Renal cortex interstitium (tissue), 11 donors: Measurements from ENCODE around the gene LRP8. TPM values are rescaled to one million over a fixed set of nuclear protein-coding genes. Genes with fewer than 3 reads are reported as not detected.
A peak's percentile ranks its signal among the peaks of the same experiment; 100 is the strongest.

Source experiments
- DNase-seq, 11 donors: peaks; one replicate each; pipeline ENCODE4 v3.0.0-alpha.2; 2013; ENCODE audit warnings: low read depth in 9 of 11, low spot score in 4 of 11; ENCODE audit errors: extremely low read depth in 1 of 11
- polyA plus RNA-seq, 3 donors: library from polyadenylated mRNA; unstranded; fragments of 120-200 nt; gene quantifications; one replicate each; pipeline ENCODE4 v1.2.1, GENCODE V29; 2013; ENCODE audit not compliant: insufficient read length in 3 of 3

LRP8 gene
- polyA plus RNA-seq, 3 donors: 5.7 to 6.9 (median 6.6) TPM

- DNase-seq: no peak
Observed at GRCh38 chr1:53257454-53258081, 70.3 kb downstream of the LRP8 start.

DNA sequence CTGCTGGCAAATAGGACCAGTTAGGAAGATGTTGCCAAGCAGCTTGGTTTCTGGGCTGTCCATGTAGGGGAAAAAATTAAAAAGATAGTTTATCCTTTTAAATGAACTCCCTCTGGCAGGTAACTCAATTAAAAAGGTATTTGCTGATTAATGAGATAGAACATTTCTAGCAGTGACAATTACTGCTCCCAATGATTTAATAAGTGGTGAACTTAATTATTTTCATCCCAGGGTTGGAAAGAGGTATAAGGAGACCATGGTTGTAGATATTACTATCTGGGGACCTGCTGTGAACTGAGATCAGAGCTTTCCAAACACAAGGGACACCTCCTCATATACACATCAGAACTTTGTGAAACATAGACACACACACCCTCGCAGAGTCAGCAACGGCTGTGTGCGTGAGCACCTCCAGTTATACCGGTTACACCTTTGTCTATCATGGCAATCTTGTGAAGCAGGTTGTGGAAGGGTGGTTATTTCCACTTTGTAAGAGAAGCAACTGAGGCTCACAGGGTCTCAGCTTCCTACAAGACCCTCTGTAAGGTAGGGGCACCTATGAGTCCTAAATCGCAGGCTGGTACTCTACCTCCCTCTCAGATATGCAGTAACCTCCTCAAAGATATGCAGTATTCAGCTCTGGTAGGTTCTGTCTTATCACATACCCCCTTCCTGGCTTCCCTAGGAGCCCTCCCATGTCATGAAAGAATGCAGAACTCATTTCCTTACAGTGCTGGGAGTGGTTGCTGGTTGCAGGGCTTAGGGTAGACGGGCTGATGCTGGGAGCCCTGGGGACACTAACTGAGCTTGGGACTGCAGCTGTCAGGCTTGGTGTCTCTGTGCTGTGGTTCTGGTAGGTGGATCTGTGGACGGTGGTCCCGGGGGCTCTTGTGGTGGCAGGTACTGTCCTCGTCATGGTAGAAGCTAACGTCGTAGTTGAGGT lies 71.1 kb downstream of the LRP8 start:
- no peak for DNase-seq

GRCh38 chr1:53255031-53255430 lies 72.8 kb downstream of the LRP8 start:
- DNase-seq: no peak

- DNase-seq: no peak
Observed at GRCh38 chr1:53254011-53254640, 73.7 kb downstream of the LRP8 start.

- DNase-seq: no peak
Observed at GRCh38 chr1:53250325-53250724, 77.5 kb downstream of the LRP8 start.

DNA sequence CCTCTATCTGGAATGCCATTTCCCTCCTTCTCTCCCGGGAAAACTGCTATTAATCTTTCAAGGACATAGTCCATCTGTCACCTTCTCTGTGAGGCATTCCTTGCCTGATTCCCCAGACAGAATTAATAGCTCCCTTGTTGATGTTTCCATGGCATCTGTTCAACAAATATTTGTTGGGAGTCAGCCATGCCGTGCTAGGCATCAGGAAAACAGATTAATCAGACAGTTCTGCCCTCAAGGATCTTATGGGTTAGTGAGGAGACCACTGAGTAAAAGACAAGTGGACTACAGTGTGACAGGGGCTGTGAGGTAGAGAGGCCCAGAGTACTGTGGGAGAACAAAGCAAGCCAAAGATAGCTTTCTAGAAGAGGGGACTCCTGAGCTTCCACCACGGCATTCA lies 78.2 kb downstream of the LRP8 start:
- DNase-seq: peak in 1 of 11 donors; percentile 25

- no peak for DNase-seq
Observed at GRCh38 chr1:53246261-53247134, 81.4 kb downstream of the LRP8 start.

GRCh38 chr1:53244141-53244540 lies 83.7 kb downstream of the LRP8 start:
- DNase-seq: no peak

GRCh38 chr1:53242381-53242780 lies 85.5 kb downstream of the LRP8 start:
- no peak for DNase-seq

DNA sequence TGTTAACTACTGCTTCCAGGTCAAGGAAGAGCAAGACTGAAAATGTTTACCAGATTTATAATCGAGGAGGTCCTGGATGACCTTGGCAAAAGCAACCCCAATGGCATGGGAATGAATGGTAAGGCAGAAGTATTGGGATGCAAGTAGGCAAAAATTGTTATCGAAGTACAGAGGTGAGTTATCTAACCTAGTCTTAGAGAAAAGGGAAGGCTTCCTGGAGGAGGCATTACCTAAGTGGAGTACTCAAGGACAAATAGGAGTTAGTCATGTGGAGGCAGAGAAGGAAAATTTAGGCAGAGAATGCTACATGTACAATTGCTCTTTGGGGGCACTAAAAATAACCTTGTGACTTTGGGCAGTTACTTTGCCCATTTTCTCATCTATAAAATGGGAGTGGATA lies 86.0 kb downstream of the LRP8 start:
- DNase-seq: no peak

DNA sequence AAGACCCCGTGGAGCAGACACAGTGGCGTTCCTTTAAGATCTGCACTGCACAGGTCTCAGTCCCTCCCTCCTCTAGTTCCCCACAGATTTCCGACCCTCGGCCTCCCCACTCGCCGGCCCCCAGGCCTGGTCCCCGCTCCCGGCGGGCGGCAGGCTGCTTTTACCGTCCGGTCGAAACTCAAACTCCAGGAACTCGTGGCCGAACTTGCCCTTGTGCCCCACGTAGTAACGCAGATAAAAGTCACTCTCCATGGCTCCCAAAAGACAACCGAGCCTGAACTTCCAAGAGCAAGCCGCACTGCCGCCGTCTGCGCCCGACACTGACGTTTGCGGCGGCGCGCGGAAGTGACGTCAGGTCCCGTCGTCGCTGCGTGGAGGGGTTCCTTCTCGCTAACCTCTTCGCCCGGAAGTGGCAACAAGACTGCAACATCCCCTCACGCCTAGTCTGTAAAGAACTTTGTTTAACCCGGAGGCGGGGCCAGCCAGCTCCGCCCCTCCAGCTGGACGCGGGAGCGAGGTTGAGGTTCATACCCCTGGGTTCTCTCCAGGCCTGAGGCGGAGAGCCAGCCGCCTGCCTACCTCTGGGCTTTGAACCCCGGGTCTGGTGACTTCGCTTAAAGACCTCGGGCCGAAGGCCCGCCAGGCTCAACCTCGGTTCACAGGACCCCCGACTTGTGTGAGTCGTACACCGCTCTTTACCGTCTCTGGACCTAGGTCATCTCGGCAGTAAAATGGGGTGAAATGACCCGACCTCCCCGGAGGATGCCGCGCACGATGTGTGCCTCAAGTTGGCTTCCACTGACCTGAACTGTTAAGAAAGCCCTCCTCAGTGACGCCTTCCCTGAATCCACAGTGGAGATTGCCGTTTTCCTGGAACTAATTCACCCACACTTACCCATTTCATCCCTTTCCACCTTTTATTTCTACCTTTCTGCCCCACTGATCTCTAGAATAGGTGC lies 89.4 kb downstream of the LRP8 start, which contains the start of gene MAGOH:
TSS of gene MAGOH (minus strand) at position 322 of the 959 bp plus-strand sequence. CDS start at position 252, 70 bp downstream.
- DNase-seq: peak; percentile 82 to 94 (median 93)

DNA sequence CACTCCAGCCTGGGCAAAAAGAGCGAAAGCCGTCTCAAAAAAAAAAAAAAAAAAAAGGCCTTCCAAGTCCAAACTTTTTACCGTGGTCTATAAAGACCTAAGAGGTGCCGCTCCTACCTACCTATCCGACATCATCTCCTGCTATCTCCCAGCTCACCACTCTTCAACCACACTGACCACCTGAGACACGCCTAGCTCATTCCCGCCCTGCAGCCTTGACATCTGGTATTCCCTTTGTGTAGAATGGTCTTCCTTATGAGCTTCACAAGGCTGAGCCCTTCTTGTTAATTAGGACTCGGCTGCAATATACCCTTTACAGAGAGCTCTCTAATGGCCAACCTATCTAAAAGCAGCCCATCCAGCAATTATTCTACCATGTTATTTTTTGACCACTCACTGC lies 90.2 kb downstream of the LRP8 start:
- no peak for DNase-seq

DNA sequence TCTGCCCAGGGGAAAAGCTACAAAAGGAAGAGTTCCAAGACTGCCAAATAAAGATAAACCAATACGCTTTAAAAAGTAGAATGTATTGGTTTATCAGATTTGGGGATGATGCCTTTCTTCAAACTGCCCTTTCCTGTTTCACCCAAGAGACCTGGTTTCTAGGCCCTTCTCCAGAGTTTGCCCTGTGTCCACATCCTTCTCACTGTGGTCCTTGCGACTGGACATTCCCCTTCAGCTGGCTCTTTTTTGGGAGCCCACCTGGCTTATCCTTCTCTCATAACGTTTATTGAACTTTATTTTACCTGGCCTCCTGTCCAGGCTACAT lies 106.9 kb downstream of the LRP8 start:
- DNase-seq: no peak

DNA sequence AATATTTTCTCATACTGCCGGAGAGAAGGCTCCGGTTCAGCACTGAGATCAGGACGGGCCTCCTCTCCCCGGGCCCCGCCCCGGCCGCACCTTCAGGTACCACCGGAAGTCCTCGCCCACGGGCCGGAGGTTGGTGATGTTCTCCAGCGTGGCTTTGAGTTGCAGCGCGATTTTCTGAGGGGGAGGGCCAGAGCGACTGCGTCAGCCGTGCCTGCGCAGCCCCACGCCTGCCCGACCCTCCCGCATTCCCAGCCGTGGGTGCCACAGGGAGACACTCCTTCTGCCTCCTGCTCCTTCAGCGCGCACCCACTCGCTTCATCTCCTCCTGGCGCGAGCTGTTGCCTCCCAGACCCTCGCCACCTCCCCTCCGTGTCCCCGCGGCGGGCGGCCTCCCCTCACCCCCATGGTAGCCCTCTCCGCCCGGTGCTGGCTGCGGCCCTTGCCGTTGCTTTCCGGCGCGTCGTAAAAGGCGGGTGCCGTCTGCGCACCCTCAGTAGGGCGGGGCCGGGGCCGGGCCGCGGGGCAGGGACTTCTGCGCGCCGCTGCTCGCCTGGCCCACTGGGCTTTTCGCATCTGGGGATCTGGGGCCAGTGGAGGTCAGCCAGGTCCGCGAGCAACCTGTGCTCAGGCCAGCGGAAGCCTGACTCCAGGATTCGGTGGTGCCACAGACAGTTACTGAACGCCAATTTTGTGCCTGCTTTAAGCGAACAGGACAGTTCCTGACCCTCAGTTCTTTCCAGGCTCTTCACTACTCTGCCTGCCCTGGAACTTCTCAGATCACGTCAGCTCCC lies 107.5 kb downstream of the LRP8 start, which contains the start of gene CZIB:
TSS of gene CZIB (minus strand) at position 464 of the 791 bp plus-strand sequence. CDS start at position 405, 59 bp downstream.
- peak; percentile 70 to 93 (median 88) for DNase-seq

DNA sequence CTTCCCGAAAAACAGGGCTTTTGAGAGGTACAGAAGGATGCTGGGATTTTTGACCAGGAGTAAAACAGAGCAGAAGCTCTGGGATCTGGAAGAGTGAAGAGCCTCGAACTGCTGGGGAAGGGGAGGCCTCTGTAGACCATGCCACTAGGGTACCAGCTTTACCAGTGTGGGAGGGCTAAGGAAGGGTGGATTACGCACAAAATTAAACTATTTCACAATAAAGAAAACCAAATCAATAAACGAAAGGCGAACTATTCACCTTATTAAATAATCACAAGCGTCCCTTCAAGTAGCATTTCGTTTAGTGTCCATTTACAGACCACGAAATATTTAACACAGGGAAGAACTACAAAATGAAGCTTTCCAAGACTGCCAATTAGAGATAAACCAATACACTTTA lies 108.2 kb downstream of the LRP8 start:
- no peak for DNase-seq

GRCh38 chr1:53218201-53218600 lies 109.7 kb downstream of the LRP8 start:
- no peak for DNase-seq

GRCh38 chr1:53214376-53214940 lies 113.4 kb downstream of the LRP8 start:
- DNase-seq: no peak
